B cell (primary cell): ENCODE data around the gene CPSF2. TPM values are rescaled to one million over a fixed set of nuclear protein-coding genes. Genes with fewer than 3 reads are reported as not detected.

Experiments used
- ATAC-seq: fragments of 200-7000 bp; cut with Tn5 transposase; one replicate; pipeline ENCODE4 v1.10.0; 2021; ENCODE audit warnings: low read depth, mild to moderate bottlenecking, moderate number of reproducible peaks, moderate library complexity
- CTCF ChIA-PET: fragments of 350-600 bp; sonication (Branson Sonifier 250); formaldehyde crosslinking; loops from one replicate; lab custom pipeline; 2021; ENCODE audit warnings: antibody characterized with exemption, inconsistent platforms; lab: Charles Lee
- POLR2A ChIA-PET: fragments of 350-600 bp; sonication (Branson Sonifier 250); formaldehyde crosslinking; loops from one replicate; lab custom pipeline; 2021; ENCODE audit warnings: antibody characterized with exemption; lab: Charles Lee
- DNase-seq: peaks from one replicate; pipeline ENCODE4 v3.0.0; 2013
- H2AFZ ChIP-seq: 2 replicates; pipeline ENCODE4 v1.6.1; 2012; ENCODE audit warnings: mild to moderate bottlenecking, low read depth, low read length; ENCODE audit not compliant: insufficient read depth, poor library complexity, severe bottlenecking
- H3K27ac ChIP-seq, 2 donors: 1 replicate in 1 of 2; 2 replicates in 1 of 2; pipeline ENCODE4 v1.5.1; 2012 to 2013; ENCODE audit warnings: low read length in 2 of 2, mild to moderate bottlenecking in 2 of 2, moderate library complexity in 1 of 2
- H3K27me3 ChIP-seq, 4 experiments: fragments of 200-600 bp in 1 of 4; sonication (generic) in 1 of 4; replicated peaks in 1 of 4; 1 replicate in 2 of 4; 2 replicates in 2 of 4; pipeline versions ENCODE4 v1.6.1 to v1.7.0; 2013 to 2016; ENCODE audit warnings: low read length in 3 of 4, mild to moderate bottlenecking in 2 of 4, mixed read lengths in 1 of 4, moderate library complexity in 1 of 4; ENCODE audit not compliant: insufficient read depth in 4 of 4, control insufficient read depth in 3 of 4; ENCODE audit errors: control extremely low read depth in 1 of 4
- H3K36me3 ChIP-seq, 2 experiments: replicated peaks in 1 of 2; 1 replicate in 1 of 2; 2 replicates in 1 of 2; pipeline versions ENCODE4 v1.6.1 to v1.7.1; 2013; ENCODE audit warnings: low read length in 1 of 2; ENCODE audit not compliant: insufficient read depth in 2 of 2, control insufficient read depth in 1 of 2; ENCODE audit errors: control extremely low read depth in 1 of 2, extremely low read depth in 1 of 2
- H3K4me1 ChIP-seq, 2 donors: fragments of 200-600 bp in 1 of 2; sonication (generic) in 1 of 2; 1 replicate in 1 of 2; 2 replicates in 1 of 2; pipeline versions ENCODE4 v1.5.1 to v1.6.1; 2013 to 2017; ENCODE audit warnings: low read length in 2 of 2; ENCODE audit not compliant: control insufficient read depth in 2 of 2, insufficient read depth in 2 of 2
- H3K4me2 ChIP-seq: replicated peaks from 2 replicates; pipeline ENCODE3; 2012; ENCODE audit warnings: mild to moderate bottlenecking, low read depth, low read length; ENCODE audit not compliant: poor library complexity, severe bottlenecking
- H3K4me3 ChIP-seq, 5 experiments: fragments of 200-600 bp in 1 of 5; sonication (generic) in 1 of 5; 1 replicate in 3 of 5; 2 replicates in 2 of 5; pipeline versions ENCODE4 v1.5.1 to v1.7.0; 2011 to 2016; ENCODE audit warnings: low read length in 4 of 5, mild to moderate bottlenecking in 4 of 5, low read depth in 2 of 5, control low read depth in 1 of 5, moderate library complexity in 1 of 5; ENCODE audit not compliant: insufficient read depth in 1 of 5; ENCODE audit errors: control extremely low read depth in 1 of 5, extremely low read depth in 1 of 5
- H3K79me2 ChIP-seq: fragments of 200-600 bp; sonication (generic); one replicate; pipeline ENCODE4 v1.6.0; 2016; ENCODE audit warnings: low read length; ENCODE audit not compliant: control insufficient read depth, insufficient read depth
- H3K9ac ChIP-seq: fragments of 200-600 bp; sonication (generic); 2 replicates; pipeline ENCODE4 v1.6.1; 2017; ENCODE audit warnings: mild to moderate bottlenecking, low read length, moderate library complexity
- H3K9me3 ChIP-seq, 3 donors: one replicate each; pipeline versions ENCODE4 v1.6.1 to v1.7.1; 2013; ENCODE audit warnings: low read length in 2 of 3; ENCODE audit not compliant: control insufficient read depth in 2 of 3, insufficient read depth in 1 of 3; ENCODE audit errors: control extremely low read depth in 1 of 3
- H4K20me1 ChIP-seq: 2 replicates; pipeline ENCODE4 v1.6.0; 2012; ENCODE audit warnings: mild to moderate bottlenecking, low read length; ENCODE audit not compliant: insufficient read depth, control insufficient read depth, poor library complexity, severe bottlenecking
- H3K27ac Mint-ChIP-seq: one replicate; pipeline ENCODE4 v1.8.0; 2021; ENCODE audit warnings: mixed read lengths
- H3K27me3 Mint-ChIP-seq: one replicate; pipeline ENCODE4 v1.8.0; 2021; ENCODE audit warnings: mixed read lengths
- H3K4me1 Mint-ChIP-seq: one replicate; pipeline ENCODE4 v1.8.0; 2021; ENCODE audit warnings: mixed read lengths
- H3K4me3 Mint-ChIP-seq: one replicate; pipeline ENCODE4 v1.8.0; 2021; ENCODE audit warnings: mixed read lengths
- H3K9me3 Mint-ChIP-seq: one replicate; pipeline ENCODE4 v1.8.0; 2022; ENCODE audit warnings: mixed read lengths; ENCODE audit not compliant: insufficient read depth
- EZH2 ChIP-seq: IDR thresholded peaks from 2 replicates; pipeline ENCODE4 v1.6.1; 2012; ENCODE audit warnings: borderline replicate concordance, low read depth, mild to moderate bottlenecking, moderate library complexity, low read length; ENCODE audit not compliant: insufficient read depth, poor library complexity, severe bottlenecking
- WGBS: methylation state at CpG from one replicate; pipeline ENCODE4 v1.1.5; 2013; ENCODE audit warnings: missing lambda C conversion rate; ENCODE audit not compliant: insufficient coverage; 5-methylcytosine and 5-hydroxymethylcytosine counted together
- intact Hi-C: fragments of 100-400 bp; cut with micrococcal nuclease; formaldehyde crosslinking; loops from one replicate; pipeline ENCODE4 v1.10.0; 2022
- polyA plus RNA-seq: library from polyadenylated mRNA; depleted of rRNA; stranded (reverse); fragments of >200 nt; gene quantifications from 2 replicates; pipeline ENCODE4 v1.2.3, GENCODE V29; 2012
- total RNA-seq, 2 donors: library from RNA; stranded (reverse); fragments of 120-200 nt in 1 of 2; gene quantifications; 1 replicate in 1 of 2; 2 replicates in 1 of 2; pipeline versions ENCODE4 v1.2.3 to v1.2.4, GENCODE V29; 2013 to 2022
- TF ChIP-seq, protein P1 (sequence below): fragments of 200-600 bp; IDR thresholded peaks from one replicate; pipeline ENCODE4 v1.8.0; 2022; ENCODE audit warnings: antibody characterized with exemption, mild to moderate bottlenecking

The CPSF2 gene
- total and polyA plus RNA-seq, 2 donors (not counting 1 experiment from before 2014, with no cell fraction given), result 5.2 to 42.6 TPM

GRCh38 chr14:92122761-92123160 is 992 bp downstream of the CPSF2 start:
- Histone ChIP-seq H3K79me2 (peaks cover 81% of the 10 kb centered on the region), H3K27me3 (no peaks in the 10 kb centered on the region), H3K4me3 (peak overlapping the region; percentile 85 to 99 (median 90)), H3K9ac (peak overlapping the region; percentile 98), H3K27ac (peak overlapping the region in 1 of 2 donors; percentile 96), H3K4me2 (peak overlapping the region; percentile 79), H2AFZ (peak overlapping the region; percentile 100), H3K9me3 (no peaks in the 10 kb centered on the region), H3K36me3 (peaks cover 1 to 13% of the 10 kb centered on the region in 2 experiments), H4K20me1 (no peaks in the 10 kb centered on the region), H3K4me1 (peaks cover 9 to 29% of the 10 kb centered on the region in 2 donors)
- WGBS, result 67% methylated on average over 6 of the region's 9 CpGs
- POLR2A ChIA-PET, result interaction anchor here (0.9 to 2.5 kb wide), 2 partner anchors 9 to 16 kb away, joined by 5 to 25 read pairs; partner anchors contain the start of gene ATXN3
- ATAC-seq (no peak), DNase-seq (peak; percentile 16)
- Mint-ChIP-seq H3K4me1 (peaks cover 41% of the 10 kb centered on the region), H3K4me3 (peak overlapping the region; percentile 97), H3K27me3 (no peaks in the 10 kb centered on the region), H3K9me3 (no peaks in the 10 kb centered on the region), H3K27ac (peak overlapping the region; percentile 100)
- CTCF ChIA-PET, result interaction anchor here (0.6 to 3.0 kb wide), 5 partner anchors 16 to 1084 kb away, joined by 3 to 50 read pairs (median 4); partner anchors contain the start of genes ATXN3, GON7 and UBR7
- intact Hi-C loops, result loop anchor here (5.0 to 10.0 kb wide), 2 partner anchors 492 to 670 kb away; partner anchors contain the start of gene GOLGA5
- TF ChIP-seq, protein P1, sequence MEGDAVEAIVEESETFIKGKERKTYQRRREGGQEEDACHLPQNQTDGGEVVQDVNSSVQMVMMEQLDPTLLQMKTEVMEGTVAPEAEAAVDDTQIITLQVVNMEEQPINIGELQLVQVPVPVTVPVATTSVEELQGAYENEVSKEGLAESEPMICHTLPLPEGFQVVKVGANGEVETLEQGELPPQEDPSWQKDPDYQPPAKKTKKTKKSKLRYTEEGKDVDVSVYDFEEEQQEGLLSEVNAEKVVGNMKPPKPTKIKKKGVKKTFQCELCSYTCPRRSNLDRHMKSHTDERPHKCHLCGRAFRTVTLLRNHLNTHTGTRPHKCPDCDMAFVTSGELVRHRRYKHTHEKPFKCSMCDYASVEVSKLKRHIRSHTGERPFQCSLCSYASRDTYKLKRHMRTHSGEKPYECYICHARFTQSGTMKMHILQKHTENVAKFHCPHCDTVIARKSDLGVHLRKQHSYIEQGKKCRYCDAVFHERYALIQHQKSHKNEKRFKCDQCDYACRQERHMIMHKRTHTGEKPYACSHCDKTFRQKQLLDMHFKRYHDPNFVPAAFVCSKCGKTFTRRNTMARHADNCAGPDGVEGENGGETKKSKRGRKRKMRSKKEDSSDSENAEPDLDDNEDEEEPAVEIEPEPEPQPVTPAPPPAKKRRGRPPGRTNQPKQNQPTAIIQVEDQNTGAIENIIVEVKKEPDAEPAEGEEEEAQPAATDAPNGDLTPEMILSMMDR, result no peak
- TF ChIP-seq EZH2, result no peak

DNA sequence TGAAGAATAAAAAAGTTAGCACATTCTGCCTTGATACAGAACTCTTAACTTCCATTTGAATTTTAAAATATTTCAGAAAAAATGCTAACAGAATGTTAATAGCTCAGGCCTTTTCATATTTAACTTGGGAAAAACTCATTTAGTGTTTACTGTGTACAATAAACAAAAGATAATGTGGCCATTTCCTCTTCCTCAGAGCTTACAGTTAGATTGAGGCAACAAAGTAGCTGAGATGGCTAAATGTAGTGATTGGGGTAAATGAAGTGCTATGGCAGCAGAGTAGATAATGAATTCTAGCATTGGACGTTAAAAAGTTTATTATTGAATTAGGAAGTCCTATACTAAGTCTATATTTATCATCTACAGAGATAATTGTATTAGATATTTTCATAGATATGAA is 12.7 kb downstream of the CPSF2 start:
- no peaks in the 10 kb centered on the region for H4K20me1 ChIP-seq
- no peak overlapping the region for H3K4me3 ChIP-seq
- H3K27ac ChIP-seq, result no peak overlapping the region
- ChIA-PET CTCF (interaction anchor here (0.9 to 1.8 kb wide), 4 partner anchors 11 to 556 kb away, joined by 3 to 6 read pairs (median 4); no protein-coding TSS in a partner anchor), POLR2A (interaction anchor here (0.6 kb wide), 1 partner anchor 543 kb away, joined by 3 read pairs; no protein-coding TSS in a partner anchor)
- ATAC-seq (no peak), DNase-seq (no peak)
- H3K4me1 ChIP-seq, result no peaks in the 10 kb centered on the region
- no peaks in the 10 kb centered on the region for H3K79me2 ChIP-seq
- H3K9ac ChIP-seq, result no peak overlapping the region
- no peak overlapping the region for H3K4me2 ChIP-seq
- WGBS, result no CpG with 5 or more reads among the region's 1 CpG
- H3K27me3 ChIP-seq, result no peaks in the 10 kb centered on the region
- peaks cover 20 to 67% of the 10 kb centered on the region in 2 experiments for H3K36me3 ChIP-seq
- TF ChIP-seq, protein P1, result no peak
- TF ChIP-seq EZH2, result no peak
- H3K9me3 ChIP-seq, result no peaks in the 10 kb centered on the region
- H3K4me1 Mint-ChIP-seq, result peaks cover 2% of the 10 kb centered on the region
- no peak overlapping the region for H3K27ac Mint-ChIP-seq
- intact Hi-C loops, result loop anchor here (10.0 kb wide), 1 partner anchor 550 kb away; no protein-coding TSS in a partner anchor
- no peaks in the 10 kb centered on the region for H3K9me3 Mint-ChIP-seq
- no peak overlapping the region for H2AFZ ChIP-seq
- H3K27me3 Mint-ChIP-seq, result no peaks in the 10 kb centered on the region
- no peak overlapping the region for H3K4me3 Mint-ChIP-seq
